Inflammatory macrophage treated with lipopolysaccharide for 1 hour (primary cell): ENCODE measurements around the gene DNAAF5.
A peak's percentile ranks its signal among the peaks of the same experiment; 100 is the strongest.

Source experiments
- DNase-seq, 2 donors: peaks; one replicate each; pipeline ENCODE4 v3.0.0-alpha.2; 2020 to 2022

The DNAAF5 gene

DNA sequence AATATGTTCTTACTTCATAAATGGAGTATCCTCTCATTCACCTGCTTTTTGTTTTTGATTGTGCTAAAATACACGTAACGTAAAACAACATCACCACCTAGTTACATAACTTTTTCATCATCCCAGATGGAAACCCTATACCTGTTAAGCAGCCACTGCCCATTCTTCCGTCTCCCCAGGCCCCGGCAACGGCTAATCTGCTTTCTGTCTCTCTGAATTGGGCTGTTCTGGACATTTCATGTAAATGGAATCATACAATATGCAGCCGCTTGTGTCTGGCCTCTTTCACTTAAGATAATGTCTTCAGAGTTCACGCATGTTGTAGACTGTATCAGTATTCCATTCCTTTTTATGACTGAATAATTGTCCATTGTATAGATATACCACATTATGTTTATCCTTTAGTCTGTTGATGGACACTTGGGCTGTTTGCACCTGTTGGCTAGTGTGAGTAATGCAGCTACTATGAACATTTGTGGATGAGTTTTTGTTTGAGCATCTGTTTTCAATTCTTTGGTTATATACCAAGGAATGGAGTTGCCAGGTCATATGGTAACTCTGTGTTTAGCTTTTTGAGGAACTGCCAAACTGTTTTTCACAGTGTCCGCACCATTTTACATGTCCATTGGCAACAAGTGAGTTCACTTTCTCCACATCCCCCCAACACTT, 91.7 kb downstream of the DNAAF5 start:
- DNase-seq: peak; percentile 21 to 39

DNA sequence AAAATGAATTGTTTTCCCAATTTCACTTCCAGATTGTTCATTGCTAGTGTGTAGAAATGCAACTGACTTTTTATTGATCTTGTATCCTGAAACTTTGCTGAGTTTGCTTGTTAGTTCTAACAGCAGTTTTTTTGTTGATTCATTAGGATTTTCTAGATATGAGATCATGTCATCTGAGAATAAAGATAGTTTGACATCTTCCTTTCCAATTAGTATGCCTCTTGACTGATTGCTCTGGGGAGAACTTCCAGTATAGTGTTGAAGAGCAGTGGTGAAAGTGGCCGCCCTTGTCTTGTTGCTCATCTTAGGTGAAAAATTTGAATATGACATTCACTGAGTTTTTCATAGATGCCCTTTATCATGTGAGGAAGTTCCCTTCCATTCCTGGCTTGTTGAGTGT, 93.8 kb downstream of the DNAAF5 start:
- DNase-seq: no peak

DNA sequence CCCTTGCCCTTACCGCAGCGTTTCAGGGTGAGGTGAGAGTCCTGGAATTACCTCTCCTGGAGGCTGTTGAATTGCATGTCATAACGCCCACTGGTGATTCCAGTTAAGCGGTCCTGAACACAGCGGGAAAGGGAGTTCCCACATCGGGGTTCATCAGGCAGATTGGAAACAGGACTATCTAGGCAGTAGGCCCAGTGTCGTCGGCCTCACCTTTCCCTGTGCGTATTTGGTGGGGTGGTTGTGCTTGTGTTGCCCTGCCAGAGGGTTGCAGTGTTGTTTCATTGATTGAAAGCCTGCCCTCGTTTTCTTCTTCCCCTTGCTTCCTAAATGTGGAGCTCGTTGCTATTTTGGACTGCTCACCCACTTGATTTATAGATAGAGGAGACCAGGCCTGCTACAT, 95.2 kb downstream of the DNAAF5 start:
- DNase-seq: no peak

DNA sequence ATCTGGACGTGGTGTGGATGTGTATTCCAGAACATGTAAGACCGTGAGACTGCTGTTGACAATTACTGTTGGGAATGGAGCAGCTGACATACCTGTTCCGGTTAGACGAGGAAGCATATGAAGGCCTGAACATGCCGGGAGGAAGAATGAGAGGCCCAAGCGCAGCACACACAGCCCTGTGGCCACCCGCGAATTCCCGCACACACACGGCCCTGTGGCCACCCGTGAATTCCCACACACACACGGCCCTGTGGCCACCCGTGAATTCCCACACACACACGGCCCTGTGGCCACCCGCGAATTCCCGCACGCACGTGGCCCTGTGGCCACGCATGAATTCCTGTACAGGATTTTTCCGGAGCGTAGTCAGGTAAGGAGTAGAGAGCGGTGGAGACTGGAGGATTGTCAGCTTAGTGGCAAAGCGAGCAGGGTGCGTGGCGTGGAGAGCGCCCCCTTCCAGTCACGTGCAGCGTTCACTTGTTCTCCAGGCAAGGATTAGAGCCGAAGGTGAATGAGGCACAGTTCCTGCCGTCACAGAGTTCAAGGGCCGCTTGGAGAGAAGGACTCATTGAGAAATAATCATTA, 96.3 kb downstream of the DNAAF5 start:
- no peak for DNase-seq

DNA sequence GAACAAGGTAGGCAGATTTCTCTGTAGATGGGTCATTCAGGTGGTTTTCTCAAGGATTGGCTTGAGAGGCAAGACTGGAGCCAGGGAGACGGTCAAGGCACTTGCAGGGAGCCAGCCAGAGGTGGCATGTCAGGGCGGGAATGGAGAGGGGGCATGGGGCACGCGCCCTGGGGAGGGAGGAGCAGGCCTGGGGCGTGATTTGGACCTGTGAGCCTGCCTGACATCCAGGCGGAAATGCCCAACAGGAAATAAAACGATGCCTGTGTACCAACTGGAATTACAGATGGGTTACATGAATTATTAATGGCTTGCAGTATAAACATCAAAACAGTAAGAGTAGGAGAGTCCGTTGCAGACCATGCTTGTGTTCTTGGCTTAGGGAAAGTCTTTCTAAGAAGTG, 97.2 kb downstream of the DNAAF5 start:
- no peak for DNase-seq

DNA sequence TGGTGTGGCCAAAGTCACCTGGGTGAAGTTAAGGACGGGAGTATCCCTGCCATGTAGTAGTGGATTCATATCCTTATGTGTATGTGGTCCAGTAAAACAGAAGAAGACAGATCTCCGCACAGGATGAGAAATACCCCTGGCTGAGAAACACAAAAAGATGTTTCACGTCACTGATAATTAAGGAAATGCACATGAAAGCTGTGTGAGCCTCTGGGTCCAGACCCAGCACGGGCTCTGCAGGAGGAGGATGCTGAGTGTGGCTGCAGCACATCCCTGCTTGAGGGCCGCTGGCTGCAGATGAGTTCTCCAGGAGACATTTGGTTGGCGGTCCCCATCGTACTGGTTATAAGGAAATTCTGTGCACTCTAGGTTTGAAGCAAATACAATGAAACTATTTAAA, 97.6 kb downstream of the DNAAF5 start:
- no peak for DNase-seq

DNA sequence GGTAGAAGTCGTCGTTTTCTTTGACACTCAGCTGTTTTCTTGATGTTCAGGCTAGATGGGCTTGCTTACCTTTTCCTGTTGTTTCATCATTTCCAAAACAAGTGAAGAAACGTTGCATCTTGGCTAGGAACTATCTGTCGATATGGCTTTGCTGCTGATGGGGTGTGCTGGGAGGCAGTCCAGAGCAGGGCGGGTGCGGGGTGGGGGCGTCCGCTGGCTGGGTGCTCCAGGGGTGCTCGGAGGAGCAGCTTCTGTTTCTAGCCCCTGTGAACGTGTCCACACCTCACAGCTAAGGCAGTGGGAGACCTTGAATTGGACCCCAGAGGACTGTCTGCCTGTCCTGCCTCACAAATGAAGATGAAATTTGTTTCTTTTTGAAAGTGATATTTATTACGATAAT, 98.2 kb downstream of the DNAAF5 start:
- no peak for DNase-seq

DNA sequence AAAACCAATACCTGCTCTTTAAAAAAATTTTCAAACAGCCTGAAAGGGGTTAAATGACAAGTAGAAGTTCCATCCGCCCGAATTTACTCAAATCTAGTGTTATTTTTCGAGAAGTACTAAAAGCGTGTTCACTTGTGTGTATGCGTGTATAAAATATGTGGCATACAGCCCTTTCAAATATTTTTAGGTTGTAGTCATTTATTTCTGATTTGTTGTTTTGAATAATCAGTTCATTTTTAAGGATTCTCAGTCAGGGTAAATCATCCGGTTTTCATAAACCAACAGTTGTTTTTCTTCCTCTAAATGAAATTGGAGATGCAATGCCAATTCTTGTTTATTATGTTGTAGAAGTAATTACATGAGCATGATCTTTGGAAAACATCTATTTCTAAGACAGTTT, 98.9 kb downstream of the DNAAF5 start:
- no peak for DNase-seq

DNA sequence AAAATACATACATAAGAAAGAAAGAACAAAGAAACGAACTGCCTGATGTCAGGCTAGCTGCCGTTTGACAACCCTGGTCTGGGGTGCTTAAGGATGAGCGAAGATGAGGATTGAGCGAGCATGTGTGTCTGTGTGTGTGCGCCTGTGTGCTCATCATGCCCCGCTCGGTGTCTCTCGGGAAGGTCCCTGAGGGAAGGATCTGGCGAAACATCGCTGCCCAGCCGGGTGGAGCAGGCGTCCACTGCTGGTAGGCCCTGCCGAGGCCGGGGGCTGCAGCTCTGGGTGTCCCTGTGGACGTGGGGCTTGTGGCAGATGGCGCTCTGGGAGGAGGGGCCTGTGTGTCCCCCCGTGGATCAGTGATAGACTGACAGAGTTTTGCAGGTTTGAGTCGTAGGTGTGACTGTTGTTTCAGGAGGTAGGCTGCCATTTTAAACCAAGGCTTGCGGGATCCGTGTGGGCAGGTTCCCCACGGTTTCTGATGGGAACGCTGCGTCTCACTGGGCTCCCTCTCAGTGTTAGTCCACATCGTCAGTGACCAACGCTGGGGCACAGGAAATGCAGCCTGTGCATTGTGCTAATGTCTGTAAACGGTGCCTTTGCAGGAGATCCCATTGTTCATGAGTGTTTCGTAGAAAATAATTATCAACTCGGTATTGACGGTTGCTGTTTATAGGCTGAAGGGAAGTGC, 99.9 kb downstream of the DNAAF5 start:
- DNase-seq: no peak

DNA sequence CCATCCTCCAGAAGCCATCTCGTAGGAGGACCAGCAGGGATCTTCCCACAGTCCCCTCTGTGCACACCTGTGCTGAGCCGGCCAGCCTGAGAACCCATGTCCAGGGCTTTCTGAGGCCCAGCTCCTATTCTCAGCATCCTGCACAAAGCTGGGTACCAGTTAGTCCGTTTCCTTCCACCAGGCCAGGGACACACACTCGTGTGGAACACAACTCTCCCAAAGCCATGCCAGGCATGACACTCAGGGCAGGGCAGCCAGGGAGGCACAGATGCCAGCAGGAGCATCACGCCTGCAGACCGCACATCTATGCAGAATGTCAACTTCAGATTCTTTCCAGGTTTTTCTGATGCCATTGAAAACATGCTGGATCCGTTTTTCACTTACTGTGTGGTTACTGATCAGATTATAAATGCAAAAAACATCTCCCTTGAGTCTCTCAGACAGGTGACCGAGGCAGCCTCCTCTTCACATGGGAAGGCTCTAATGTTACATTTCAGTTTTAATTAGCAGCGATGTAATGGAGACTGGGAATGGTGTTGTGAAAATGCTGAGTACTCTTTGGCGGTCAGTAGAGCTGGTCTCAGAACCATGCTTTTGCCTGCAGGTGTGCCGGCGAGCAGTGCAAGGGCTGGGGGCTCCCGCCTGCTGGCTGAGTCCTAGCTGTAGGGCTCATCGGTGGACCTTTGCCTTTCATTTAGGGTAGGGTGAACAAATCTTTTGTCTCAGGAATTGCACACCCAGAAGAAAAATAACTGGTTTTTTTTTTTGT, 102.5 kb downstream of the DNAAF5 start:
- no peak for DNase-seq

DNA sequence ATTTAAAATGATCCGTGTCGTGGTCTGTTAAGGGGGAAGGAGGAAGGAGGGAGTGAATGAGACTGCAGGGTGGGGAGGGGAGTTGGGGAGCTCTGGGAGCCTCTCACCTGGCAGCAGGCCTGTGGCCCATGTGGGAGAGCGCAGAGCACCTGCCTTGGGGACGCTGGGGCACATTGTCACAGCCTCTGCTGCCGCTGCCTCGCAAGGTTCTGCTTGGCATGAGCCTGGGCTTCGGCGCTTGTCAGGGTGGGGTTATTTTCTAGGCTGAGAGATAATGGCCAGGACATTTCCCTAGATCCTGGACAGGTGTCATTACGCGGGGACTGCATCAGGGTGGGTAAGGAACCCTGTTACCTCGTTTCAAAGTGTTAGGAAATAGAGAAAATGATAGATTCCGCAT, 103.6 kb downstream of the DNAAF5 start:
- no peak for DNase-seq

DNA sequence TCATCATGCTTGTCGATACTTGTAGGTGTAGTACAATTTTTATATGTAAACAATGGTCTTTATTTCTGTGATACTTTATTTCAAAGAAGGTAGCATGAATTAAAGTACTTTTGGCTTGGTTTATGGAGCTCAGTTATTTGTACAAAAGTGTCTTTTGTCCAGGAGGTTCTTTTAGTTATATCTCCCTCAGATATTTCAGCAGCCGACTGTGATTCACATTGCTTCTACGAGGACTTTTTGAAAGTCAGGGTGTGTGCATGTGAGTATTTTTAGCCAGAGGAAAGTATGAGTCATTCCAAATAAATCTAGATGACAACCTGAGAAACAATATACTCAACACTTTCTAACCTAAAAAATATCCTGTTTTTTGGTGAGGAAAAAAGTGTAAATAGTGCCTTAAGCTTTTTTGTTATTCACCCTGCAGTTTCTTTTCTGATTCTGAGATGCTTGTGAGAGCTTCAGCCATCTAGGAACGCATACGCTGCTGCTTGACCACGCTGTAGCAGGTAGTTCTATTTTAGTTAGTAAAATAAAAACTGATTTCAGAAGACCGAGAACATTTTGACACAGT, 105.2 kb downstream of the DNAAF5 start:
- peak; percentile 8 to 26 for DNase-seq

DNA sequence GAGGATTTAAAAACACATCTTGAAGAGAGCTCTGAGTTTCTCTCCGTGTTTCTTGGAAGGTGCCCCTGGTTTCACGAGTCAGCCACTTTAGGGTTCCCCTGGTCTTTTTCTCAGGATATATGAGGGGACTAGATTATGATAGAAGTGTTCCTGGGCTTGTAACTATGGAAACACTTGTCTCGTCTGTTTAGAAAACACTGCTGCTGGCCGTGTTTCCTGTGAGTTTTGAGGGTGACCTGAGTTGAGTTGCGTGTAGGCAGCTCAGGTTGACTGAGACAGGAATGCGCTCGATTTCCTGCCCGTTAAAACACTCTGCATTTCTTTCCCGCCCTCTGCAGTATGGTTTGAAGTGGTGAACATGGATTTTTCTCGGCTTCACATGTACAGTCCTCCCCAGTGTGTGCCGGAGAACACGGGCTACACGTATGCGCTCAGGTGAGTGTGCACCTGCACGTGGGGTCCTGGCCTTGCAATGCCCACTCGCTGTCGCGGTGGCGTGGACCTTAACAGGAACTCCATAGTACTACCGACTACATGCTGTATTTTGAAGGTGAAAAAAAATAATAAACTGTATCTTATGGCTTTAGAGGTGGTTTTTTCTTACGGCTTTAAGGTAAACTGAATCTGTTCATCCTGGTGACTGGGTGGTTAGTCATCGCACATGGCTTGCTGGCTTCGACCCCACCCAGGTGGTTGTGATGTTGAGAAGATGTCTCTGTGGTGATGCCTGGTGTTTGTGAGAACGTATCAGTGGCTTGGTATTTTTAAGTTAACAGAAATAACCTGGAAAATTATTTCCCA, 105.9 kb downstream of the DNAAF5 start, which contains the start of gene SUN1:
TSS of gene SUN1 (plus strand) at position 310 of the 801 bp plus-strand sequence. CDS start at position 359, 49 bp downstream.
- DNase-seq: no peak

DNA sequence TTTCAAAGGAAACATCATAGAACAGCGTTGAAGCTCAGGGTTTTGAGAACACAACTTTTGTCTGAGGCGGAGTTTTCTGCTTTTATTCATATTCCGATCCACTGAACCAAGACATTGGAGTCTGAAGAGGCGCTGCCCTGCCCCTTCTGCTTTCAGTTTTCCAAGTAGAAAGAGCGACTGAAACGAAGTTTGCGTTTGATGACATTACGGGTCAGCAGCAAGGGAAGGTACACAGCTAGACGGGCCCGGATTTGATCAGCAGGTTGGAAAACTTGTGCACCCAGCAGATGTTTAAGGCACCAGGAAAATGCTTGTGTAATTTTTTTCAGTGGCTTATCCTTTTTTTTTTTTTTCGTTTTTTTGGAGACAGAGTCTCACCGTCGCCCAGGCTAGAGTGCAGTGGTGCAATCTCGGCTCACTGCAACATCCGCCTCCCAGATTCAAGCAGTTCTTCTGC, 106.5 kb downstream of the DNAAF5 start:
- DNase-seq: no peak

DNA sequence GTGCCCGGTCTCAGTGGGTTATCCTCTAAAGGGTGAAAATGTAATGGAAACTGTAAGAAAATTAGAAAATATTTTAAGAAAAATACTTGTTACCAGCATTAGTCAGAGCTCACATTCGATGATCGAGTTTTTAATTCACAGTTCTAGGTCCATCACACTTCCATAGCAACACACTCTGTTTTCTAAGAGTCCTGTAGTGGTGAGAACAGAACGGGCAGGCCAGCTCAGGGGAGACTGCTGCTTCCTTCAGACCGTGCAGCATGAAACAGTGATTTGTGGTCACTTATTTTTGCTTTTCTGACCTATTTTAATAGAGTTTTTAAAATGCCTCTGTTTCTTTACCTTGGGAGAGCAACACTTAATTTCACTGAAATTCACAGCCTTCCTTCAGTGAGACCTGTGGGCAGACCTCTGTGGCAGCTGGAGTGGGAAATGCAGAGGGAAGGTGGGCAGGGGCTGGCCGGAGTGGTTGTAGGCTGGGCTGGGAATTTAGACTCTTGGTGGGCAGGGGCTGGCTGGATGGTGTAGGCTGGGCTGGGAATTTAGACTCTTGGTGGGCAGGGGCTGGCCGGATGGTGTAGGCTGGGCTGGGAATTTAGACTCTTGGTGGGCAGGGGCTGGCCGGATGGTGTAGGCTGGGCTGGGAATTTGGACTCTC, 107.2 kb downstream of the DNAAF5 start:
- DNase-seq: no peak

DNA sequence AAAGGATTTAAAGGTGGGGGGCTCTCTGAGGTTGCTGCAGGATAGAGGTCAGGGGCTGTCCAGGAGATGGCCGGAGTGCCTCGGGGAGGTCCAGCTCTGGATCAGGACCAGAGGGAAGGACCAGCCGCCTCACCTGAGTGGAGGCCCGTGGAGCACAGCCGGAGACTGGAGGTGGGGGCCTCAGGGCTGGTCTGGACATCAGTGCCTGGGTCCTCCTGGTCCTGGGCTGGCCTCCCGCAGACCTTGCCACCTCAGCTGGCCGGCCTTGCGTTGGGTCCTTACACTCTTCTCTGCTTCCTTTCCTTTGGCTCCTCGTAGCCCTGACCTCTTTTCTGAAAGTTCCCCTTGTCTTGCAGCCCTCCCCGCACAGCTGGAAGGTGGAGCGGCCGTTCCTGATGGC, 107.8 kb downstream of the DNAAF5 start:
- no peak for DNase-seq

DNA sequence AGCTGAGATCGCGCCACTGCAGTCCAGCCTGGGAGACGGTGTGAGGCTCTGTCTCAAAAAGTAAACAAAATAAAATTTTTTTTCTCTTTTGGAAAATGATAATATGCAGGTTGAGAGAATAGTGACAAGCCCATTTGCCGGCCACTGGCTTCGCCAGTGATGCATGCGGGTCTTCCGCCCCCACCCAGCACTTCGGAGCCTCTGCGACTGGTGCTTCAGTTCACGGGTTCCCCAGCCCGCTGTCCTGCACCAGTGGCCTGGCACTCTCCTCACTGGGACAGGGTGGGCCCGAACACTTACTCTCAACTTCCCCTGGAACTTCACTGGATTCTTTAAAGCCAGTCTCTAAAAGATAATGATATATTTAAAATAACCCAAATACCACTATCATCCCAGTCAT, 108.5 kb downstream of the DNAAF5 start:
- DNase-seq: no peak

DNA sequence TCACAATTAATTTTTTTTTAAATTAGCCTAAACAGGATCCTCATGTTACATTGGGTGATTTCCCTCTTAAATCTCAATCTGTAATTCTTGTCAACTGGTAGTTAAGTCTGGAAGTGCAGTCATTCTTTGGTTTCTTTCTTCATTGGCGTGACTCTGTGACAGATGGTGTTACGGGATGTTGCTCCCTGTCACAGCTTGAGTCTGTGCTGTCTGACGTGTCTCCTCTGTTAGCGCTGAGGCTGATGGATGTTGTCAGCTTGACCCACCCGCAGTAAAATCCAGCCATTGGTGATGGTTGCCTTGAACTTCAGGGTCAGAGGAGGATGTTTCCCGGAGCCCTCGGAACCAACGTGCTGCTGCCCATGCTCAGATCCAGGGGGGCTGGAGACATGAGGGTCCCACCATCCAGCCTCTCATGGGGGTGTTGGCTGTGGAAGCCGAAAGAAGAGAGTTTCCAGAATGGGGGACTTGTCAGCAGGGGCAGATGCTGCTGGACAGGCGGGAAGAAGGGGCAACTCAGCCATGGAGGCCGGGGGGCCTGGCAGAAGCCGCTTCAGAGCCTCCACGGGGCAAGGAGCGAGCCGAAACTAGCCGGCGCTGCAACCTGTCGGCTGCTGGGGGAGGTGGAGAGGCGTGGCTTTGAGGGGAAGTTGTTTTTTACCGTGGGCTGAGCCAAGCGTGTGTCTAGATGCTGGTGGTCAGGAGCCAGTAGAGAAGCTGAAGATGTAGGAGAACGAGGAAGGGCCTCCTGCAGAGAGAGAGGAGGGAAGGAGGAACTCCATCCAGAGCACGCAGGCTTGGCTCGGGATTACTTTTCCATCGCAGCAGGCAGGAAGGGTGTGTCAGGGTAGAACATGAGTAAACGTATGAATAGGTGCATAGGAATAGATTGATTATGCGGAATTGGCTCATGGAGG, 109.2 kb downstream of the DNAAF5 start:
- peak in 1 of 2 donors; percentile 21 for DNase-seq
